CD4-positive, alpha-beta T cell treated with Interleukin-1 beta for 1 hour (primary cell): ENCODE data around the gene ANKLE2.
A peak's percentile ranks its signal among the peaks of the same experiment; 100 is the strongest.
"Not testable (repeated sequence)": the region's sequence is repeated elsewhere in the genome, so short reads cannot be mapped to it uniquely, and the experiment has no call there.

Experiments used
- DNase-seq, 2 donors: peaks; one replicate each; pipeline ENCODE4 v3.0.0-alpha.2; 2020 to 2022

Gene ANKLE2

DNA sequence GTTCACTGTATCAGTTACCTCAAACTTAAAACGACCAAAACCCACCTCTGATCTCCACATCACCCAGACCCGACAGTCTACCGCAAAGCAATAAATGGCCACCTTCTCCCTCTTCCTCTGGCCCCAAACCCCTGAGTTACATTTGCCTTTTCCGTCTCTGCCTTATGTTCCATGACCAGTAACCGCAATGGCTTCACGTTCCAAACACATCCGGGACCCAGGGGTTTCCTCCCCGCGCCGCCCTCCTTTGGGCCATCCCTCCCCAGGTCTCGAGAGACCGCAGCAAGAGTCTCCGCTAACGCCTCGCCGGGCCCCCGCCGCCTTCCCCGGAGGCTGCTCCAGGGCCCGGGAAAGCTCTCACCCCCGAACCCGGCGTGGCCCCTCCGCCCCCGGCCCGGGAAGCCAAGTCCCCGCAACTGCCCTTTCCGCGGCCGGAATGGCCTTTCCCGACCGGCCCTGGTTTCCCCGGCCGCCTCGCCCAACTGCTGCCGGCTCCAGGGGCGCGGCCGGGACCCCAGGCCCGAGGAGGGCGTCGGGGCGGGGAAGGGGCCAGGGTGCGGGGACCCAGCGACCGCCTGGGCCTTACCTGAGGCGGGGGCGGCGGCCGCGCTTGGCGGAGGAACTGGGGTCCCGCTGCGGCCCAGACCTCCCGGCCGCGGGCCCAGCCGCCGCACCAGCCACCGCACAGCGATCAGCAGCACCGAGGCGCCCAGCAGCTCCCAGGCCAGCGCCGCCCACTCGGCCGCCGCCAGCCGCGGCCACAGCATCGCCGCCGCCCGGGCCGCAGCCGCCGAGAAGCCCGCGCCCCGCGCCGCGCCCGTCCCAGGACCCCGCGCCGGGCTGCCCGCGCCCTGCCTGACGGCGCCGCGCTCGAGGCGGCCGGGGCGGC, at the start of gene ANKLE2:
TSS of gene ANKLE2 (minus strand) at position 801 of the 889 bp plus-strand sequence. CDS start at position 767, 34 bp downstream.
- peak; percentile 48 to 64 for DNase-seq

DNA sequence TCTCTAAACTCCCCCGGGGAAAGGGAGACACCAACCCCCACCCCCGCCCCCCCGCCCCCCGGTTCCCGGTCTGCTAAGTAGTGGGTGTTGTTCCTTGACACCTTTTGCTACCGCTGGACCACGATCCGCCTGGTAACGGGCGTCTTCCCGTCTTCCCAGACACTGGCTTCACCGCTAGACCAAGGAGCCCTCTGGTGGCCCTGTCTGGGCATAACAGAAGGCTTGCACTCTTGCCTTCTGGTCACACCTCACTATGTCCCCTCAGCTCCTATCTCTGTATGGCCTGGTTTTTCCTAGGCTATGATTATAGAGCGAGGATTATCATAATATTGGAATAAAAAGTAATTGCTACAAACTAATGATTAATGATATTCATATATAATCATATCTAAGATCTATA, 47.8 kb upstream of the ANKLE2 start:
- DNase-seq: peak; percentile 26 to 28

DNA sequence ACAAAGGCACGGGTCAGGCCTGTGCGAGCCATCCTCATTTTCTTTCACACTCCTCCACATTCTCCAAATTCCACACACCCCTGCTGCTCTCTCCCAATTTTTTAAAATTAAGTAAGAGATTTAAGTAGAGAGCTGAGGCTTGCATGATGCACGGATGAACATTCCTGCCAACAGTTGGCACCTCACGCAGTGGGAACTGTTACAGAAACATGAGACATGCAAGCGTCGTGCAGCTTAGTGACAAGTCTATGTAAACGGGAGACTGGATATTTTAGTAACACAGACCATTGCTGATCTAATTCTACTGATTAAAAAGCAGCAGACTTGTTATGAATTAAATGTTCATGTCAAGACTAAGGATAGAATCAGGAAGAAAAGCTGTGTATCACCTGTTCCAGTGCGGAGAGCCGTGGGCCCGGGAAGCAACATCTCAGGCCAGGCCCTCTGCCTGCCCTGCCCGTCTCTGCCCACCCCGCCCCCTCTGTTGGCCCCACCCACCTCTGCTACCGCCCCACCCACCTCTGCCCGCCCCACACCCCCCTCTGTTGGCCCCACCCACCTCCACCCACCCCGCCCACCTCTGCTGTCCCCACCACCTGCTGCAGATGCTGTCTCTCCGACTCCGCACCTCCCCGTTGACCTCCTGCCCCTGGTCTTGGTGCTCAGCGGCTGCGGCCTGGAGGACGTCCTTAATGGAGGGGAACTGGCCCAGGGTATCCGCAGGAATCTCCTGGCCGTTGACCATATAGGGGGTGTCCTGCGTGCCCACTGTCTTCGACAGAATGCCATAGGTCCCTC, 45.9 kb upstream of the ANKLE2 start:
- DNase-seq: no peak

DNA sequence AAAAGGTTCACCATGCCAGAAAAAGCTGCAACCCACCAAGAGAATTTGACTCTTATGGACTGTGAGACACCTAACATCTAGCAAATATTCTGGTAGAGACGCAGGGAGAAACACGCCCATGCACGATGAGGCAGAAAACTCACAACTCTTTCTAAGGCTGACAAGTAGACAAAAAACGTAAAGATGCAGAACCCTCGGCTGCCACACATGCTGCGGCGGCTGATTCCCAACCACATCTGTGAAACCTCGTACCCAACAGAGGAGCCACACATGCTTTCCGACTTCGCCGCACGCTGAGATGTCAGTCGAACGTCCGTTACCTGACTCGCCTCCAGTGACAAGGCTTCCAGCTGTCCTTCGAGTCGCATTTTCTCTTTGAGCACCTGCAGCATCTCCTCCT, 45.2 kb upstream of the ANKLE2 start:
- no peak for DNase-seq

DNA sequence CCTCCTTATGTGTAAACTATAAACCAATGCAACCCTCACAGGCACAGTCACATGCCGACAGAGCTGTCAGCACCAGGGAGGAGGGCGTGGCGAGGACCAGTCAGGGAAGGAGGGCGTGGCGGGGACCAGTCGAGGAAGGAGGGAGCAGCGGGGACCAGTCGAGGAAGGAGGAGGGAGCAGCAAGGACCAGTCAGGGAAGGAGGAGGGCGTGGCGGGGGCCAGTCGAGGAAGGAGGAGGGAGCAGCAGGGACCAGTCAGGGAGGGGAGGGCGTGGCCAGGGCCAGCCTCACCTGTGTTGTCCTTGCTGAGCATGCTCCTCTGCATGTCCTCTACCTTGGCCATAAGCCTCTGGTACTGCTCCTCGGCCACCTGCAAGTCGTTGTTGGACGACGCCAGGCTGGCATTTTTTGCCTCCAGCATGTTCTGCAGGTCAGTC, 42.8 kb upstream of the ANKLE2 start:
- no peak for DNase-seq

DNA sequence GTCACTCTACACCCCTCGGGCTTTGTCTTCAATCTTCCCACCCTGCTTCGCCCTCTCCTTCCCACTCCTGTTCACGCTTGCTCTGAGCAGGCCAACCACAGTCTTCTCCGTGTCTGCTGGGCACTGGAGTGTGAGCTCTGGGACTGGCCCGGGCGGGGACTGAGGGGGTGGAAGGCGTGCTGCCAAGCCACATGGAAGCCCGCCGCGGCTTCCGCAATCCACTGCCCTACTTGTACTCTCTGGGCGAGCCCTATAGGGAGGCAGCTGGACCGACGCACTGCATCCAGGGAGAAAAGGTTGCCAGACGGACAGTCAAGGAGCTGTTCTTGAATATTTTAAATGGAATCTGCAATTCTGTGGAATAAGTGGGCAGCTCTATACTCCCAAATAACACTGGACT, 42.3 kb upstream of the ANKLE2 start:
- DNase-seq: no peak

DNA sequence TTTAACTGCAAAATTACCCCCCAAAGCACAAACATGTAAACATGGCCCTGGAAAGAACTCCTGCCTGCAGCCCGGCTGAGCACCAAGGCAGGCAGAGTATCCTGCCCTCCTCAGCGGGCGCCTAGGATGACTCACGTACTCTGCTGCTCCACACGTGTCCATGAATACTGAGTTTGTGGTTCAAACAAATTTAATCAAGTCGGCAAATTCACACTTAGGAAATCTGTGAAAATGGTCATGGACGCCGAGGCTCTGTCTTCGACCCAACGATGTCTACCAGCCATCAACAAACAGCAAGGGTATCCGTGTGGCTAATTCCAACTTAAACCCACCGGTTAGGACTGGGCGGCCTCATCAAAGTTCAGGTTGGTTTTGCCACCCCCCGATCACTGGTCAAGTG, 41.5 kb upstream of the ANKLE2 start:
- DNase-seq: no peak

DNA sequence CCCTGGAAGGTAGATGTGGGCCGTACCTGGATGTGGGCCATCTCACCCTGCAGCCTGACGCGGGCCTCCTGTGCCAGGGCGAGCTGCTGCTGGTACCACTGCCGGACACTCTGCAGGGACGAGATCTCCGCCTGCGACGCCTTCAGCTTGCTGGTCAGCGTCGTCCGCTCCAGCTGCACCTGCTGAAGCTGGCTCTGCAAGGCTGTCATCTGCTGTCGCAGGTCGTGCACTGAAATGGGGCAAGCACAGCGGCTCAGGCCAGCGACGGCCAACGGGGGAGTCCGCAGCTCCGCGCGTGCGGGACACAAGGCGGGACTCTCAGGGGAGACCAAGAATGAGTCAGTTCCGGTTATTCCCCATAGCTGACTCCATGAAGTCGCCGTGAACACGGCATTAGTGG, 40.1 kb upstream of the ANKLE2 start:
- DNase-seq: no peak

DNA sequence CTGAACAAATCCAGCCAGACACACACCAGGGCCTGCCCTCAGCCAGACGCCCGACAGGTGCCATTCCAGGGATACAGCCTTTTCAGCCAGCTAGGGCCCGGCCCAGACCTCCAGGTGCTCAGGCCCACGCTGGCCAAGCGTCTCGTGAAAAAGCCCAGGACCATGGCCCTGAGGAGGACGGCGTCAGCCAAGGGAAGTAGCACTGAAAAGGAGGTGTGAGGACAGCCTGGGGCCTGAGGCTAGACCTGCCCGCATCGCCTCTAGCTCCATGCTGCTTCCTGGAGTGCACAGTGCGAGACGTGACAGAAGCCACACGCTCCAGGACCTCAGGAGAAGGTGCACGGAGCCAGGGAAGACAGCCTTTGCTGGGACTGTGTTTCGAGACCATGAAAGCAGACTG, 37.2 kb upstream of the ANKLE2 start:
- no peak for DNase-seq

DNA sequence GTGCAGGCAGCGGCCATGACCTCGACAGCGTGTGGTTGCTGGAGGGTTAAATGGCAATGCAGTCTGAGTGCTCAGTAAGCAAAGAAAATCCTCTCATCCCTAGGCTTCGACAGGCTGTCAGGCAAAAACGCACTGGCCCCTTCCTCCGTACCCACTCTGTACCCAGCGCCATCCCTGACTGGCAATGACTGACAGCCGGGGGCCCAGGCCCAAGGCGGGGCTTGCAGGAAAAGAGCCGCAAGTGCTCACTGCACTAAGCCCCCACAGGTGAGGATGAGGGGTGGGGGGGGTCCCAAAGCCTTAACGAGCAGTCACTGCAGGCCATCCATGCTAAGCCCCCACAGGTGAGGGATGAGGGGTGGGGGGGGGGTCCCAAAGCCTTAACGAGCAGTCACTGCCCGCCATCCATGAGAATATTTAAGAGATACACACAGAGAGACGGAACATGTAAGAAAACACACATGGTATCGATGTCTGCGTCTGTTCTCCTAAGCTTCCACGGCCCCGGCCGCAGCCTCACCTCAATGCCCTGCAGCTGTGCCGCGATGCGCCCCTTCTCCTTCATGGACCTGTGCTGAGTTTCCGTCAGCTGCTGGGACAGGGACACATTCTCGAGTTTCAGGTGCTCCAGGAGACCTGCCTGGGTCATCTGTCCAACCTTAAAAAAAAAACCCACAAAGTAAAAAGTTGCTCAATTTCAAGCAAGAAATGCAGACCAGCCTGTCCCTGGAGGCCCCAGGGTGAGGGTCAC, 36.4 kb upstream of the ANKLE2 start:
- DNase-seq: no peak

DNA sequence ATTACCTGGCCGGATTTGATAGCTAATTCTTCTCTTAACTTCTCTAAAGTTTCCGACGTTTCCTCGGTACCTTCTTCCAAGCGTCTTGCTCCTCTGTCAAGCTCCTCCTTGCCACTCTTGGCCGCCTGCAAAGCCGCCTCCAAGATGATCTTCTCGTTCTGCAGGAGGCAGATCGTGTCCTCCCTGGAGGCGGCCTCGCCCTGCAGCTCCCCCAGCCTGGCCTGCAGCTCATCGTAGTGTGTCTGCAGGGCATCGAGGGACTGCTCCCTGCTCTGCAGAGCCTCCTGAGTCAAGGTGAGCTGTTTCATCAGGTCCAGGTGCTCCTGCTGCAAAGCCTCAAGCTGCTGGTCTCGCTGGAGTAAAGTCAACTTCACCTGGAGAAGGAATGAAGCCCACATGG, 34.2 kb upstream of the ANKLE2 start:
- no peak for DNase-seq

DNA sequence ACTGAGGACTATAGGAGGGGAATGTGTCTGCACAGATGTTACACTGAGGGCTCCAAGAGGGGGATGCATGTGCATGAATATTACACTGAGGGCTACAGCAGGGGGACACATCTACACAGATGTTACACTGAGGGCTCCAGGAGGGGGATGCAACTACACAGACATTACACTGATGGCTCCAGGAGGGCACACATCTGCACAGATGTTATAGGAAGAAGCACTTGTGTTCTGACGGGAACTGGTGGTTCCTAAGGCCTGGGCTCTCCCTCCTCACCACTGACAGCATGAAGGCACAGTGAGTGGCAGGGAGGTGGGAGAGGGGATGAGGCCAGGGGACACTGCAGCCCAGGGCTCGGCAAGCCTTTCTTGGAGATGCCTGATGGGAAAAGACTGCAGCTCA, 30.3 kb upstream of the ANKLE2 start:
- DNase-seq: not testable (repeated sequence)

DNA sequence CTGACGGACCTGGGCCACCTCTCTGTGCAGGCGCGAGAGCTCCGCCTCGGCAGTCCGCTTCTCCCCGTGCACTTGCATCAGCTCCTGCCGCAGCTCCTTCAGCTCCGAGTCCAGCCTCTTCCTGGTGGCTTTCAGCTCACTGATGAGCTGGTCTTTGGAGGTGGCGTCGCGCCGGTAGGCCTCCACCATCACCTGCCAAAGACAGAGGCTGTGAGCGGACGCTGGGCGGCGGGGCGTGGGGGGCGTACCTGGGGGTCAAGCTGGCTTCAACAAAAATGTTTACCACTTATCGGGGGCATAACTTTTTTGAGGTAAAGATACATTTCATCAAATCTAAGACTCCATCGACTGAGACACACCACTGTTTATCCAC, 27.5 kb upstream of the ANKLE2 start:
- no peak for DNase-seq

DNA sequence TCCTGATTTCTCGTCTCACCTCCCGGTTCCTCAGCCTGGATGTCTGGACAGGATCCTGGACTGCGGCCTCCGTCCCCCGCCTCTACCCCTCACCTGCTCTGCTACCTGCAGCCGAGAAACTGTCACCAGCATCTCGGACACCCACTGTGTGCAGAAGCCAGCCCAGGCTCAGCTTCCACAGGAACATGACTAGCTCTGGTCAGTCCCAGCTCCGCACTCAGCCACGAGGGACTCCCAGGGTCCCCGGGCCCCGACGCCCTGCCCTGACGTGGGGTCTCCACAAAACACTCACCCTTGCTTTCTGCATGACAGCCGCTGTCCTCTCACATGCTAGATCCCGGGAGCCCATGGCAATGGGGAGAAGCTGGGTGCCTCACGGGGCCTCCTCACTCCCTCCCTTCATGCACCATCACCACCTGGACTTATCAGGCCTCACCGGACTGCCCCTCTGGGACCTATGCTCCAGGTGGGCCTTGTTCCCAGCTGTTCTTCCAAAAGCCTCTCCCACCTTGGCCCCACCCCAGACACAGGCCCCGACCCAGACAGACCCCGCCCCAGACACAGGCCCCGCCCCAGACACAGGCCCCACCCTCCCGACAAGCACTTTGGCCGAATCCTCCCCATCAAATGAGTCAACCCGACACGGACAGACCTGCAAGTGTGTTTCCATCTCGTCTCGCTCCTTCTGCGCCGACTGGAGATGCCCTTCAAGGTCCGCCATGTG, 26.9 kb upstream of the ANKLE2 start:
- DNase-seq: no peak

DNA sequence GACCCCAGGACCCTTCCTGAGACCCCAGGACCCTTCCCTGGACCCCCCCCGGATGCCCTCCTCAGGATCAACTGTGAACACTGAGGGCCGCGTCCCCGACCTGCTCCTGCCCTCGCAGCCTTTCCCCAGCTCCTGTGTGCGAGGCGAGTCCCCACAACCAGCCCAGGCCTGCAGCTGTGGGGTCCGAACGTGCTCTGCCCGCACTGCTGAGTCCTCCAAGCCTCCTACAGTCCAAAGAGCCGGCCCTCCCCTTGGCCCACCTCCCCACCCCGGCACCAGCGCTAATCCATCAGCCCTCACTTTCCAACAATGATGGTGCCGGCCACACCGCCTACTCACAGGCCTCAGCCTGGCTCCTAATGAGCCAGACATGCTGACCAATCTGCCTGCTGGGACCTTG, 26.2 kb upstream of the ANKLE2 start:
- DNase-seq: no peak

DNA sequence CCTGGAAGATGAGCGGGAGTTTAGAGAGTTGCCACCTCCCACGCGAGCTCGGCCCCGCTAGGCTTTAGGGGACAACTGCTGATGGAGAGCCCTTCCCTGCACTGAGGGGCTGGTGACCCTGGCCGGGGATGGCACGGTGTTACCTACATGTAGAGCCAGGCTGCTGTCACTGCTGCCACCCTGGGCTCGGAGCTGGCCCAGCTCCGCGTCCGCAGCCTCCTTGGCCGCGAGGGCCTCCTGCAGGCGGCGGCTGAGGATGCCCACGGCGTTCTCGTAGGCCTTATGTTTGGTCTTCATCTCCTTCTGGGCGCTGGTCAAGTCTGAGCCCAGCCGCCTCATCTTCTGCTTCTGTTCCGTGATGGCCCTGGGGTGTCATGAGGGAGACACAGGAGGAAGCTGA, 24.6 kb upstream of the ANKLE2 start:
- DNase-seq: no peak

DNA sequence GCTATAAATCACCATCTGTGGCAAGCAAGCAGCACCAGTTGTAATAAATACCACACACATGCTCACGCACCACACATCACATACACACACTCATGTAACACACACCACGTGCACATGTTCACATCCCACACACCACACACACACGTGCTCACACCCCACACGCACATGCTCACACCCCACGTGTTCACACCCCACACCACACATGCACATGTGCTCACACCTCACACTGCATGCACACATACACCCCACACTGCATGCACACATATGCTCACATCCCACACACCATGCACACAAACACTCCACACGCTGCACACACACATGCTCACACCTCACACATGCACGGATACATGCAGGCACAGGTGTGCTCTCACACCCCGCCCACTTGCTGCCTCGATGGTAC, 22.9 kb upstream of the ANKLE2 start:
- DNase-seq: no peak

DNA sequence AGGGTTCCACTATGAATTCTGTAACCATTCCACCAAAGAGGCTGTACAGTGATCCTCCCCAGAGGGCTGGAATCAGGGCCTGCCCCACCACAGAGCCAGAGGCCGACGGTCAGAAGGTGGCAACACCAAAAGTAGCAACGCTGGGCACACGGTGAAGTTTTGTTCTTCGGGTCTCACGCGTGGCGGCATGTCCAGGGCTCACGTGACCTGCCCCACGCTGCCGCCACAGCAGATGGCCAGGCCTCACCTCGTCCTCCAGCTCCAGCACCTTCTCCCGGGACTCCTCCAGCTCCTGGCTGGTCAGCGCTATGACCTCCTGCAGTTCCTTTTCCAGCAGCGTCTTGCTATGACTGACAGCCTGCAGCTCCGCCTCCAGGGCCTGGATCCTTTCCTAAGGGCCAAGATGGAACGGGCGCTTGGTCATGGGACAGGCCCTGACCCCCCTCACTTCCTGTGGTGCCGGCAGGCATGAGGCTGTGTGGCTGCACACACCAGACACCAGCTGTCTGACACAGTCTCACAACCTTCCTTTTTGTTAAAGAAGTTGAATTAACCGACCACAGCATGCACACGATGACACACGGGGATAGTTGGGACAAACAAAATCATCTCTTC, 22.4 kb upstream of the ANKLE2 start:
- no peak for DNase-seq

DNA sequence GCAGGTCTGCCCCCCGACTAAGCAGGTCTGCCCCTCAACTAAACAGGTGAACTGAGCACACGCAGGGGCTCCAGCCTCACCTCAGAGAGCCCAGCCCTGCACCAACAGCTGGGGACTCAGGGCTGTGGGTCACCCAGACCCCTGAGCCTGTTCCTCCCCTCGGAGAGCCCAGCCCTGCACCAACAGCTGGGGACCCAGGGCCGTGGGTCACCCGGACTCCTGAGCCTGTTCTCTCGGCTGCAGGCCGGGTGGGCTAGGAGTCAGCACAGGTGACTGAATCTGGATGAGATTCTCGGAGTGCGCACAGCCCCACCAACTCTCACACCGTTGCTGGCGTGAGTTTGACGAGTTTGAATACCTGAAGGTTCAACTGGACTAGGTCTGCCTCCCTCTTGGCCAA, 20.3 kb upstream of the ANKLE2 start:
- DNase-seq: no peak

DNA sequence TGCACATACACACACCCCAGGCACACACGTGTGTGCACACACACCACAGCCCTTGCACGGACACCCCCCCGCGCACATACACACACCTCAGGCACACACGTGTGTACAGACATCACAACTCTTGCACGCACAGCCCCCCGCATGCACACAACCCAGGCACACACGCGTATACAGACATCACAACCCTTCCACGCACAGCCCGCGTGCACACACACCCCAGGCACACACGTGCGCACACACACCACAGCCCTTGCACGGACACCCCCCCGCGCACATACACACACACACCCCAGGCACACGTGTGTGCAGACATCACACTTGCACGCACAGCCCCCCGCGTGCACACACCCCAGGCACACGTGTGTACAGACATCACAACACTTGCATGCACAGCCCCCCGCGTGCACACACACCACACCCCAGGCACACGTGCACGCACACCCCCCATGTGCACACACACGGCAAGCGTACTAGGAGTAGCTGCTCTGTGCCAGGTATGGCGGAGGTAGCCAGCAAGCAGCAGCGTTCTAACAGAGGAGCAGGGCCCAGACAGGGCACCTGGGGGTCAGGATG, 18.2 kb upstream of the ANKLE2 start:
- no peak for DNase-seq

DNA sequence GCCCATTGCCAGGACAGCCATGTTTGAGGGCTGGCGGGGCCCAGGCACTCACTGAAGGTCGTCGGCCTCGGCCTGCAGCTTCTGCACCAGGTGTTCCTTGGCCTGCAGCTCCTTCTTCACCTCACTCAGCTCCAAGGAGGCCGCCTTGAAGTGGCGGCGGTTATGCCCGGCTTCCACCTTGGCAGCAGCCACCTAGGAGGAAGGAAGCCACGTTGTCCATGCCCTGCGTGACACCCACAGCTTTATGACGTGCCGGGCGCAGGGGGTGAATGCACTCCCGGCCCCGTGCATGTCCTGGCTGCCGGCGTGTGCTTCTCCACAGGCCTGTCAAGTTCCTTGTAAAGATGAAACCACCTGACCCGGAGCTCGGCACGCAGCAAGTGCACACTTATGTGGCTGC, 16.0 kb upstream of the ANKLE2 start:
- DNase-seq: no peak
